Prostate gland (tissue), 2 donors: Measurements from ENCODE around the gene RTN4RL1. TPM values are rescaled to one million over a fixed set of nuclear protein-coding genes. Genes with fewer than 3 reads are reported as not detected.
A peak's percentile ranks its signal among the peaks of the same experiment; 100 is the strongest.

Experiments
- DNase-seq: peaks from one replicate; pipeline ENCODE4 v3.0.0-alpha.2; 2019; ENCODE audit warnings: low spot score
- H3K27ac ChIP-seq, 2 donors: fragments of 200-600 bp; sonication (generic); 2 replicates each; pipeline ENCODE4 v1.5.1; 2017 to 2019
- H3K27me3 ChIP-seq: fragments of 200-600 bp; sonication (generic); replicated peaks from 2 replicates; pipeline ENCODE4 v1.5.1; 2019; ENCODE audit not compliant: insufficient read depth
- H3K36me3 ChIP-seq, 2 donors: fragments of 200-600 bp; sonication (generic); 1 replicate in 1 of 2; 2 replicates in 1 of 2; pipeline versions ENCODE4 v1.5.1 to v1.8.1; 2017 to 2019
- H3K4me1 ChIP-seq: fragments of 200-600 bp; sonication (generic); replicated peaks from 2 replicates; pipeline ENCODE4 v1.5.1; 2019
- H3K4me3 ChIP-seq, 2 donors: fragments of 200-600 bp; sonication (generic); 2 replicates each; pipeline ENCODE4 v1.5.1; 2017 to 2019
- H3K9me3 ChIP-seq: fragments of 200-600 bp; sonication (generic); 2 replicates; pipeline ENCODE4 v1.5.1; 2017
- CTCF ChIP-seq, 4 experiments: fragments of 200-600 bp in 2 of 4; fragments of 450-650 bp in 2 of 4; sonication (generic) in 2 of 4; IDR thresholded peaks; 1 replicate in 3 of 4; 2 replicates in 1 of 4; pipeline ENCODE4 v1.5.1; 2016 to 2019; ENCODE audit warnings: antibody characterized with exemption in 4 of 4, mild to moderate bottlenecking in 2 of 4, moderate library complexity in 2 of 4
- POLR2A ChIP-seq: fragments of 450-650 bp; IDR thresholded peaks from one replicate; pipeline ENCODE4 v1.6.1; 2016; ENCODE audit warnings: antibody characterized with exemption, mild to moderate bottlenecking
- POLR2AphosphoS5 ChIP-seq: sonication (generic); formaldehyde crosslinking; IDR thresholded peaks from one replicate; pipeline ENCODE4 v1.6.1; 2017; ENCODE audit warnings: antibody characterized with exemption
- WGBS: methylation state at CpG from one replicate; pipeline ENCODE4 v1.1.5; 2018; 5-methylcytosine and 5-hydroxymethylcytosine counted together
- intact Hi-C: fragments of 100-400 bp; cut with DNase I; formaldehyde crosslinking; loops from one replicate; pipeline ENCODE4 v1.14.2; 2022
- total RNA-seq, 2 donors: library from RNA; depleted of rRNA; stranded (reverse); fragments of >200 nt; gene quantifications; one replicate each; pipeline ENCODE4 v1.1.0, GENCODE V29; 2016

RTN4RL1 gene
- total RNA-seq, 2 donors from 2014 or later = 8.3 to 21.5 TPM

GRCh38 chr17:2043785-2044184, 18.7 kb upstream of the RTN4RL1 start:
- H3K27ac ChIP-seq = no peak overlapping the region
- intact Hi-C loops = loop anchor here (5.0 kb wide), 1 partner anchor 136 kb away; no protein-coding TSS in a partner anchor
- no peak for TF ChIP-seq POLR2A
- TF ChIP-seq POLR2AphosphoS5 = no peak
- no peak for TF ChIP-seq CTCF (IDR thresholded peaks at IDR 0.05)
- DNase-seq = no peak
- no peak overlapping the region for H3K4me3 ChIP-seq
- H3K27me3 ChIP-seq = no peaks in the 10 kb centered on the region
- WGBS = 80% methylated on average over 6 of the region's 6 CpGs
- no peaks in the 10 kb centered on the region for H3K36me3 ChIP-seq
- no peaks in the 10 kb centered on the region for H3K9me3 ChIP-seq
- H3K4me1 ChIP-seq = peaks cover 8% of the 10 kb centered on the region

- 75% methylated on average over 5 of the region's 5 CpGs for WGBS
- Histone ChIP-seq H3K27me3 (no peaks in the 10 kb centered on the region), H3K4me1 (peaks cover 8% of the 10 kb centered on the region), H3K4me3 (peak overlapping the region in 1 of 2 donors; percentile 66), H3K27ac (peak overlapping the region; percentile 86 to 89), H3K36me3 (no peaks in the 10 kb centered on the region), H3K9me3 (no peaks in the 10 kb centered on the region)
- TF ChIP-seq CTCF (IDR thresholded peaks at IDR 0.05) (no peak), POLR2AphosphoS5 (no peak), POLR2A (no peak)
- intact Hi-C loops = loop anchor here (5.0 kb wide), 1 partner anchor 136 kb away; no protein-coding TSS in a partner anchor
- DNase-seq = no peak
These were observed 17.8 kb upstream of the RTN4RL1 start for GRCh38 chr17:2042933-2043332.

GRCh38 chr17:2042390-2042847, 17.3 kb upstream of the RTN4RL1 start:
- 10% methylated on average over 15 of the region's 17 CpGs for WGBS
- Histone ChIP-seq H3K36me3 (no peaks in the 10 kb centered on the region), H3K4me3 (peak overlapping the region; percentile 66 to 68), H3K27ac (peak overlapping the region; percentile 86 to 89), H3K27me3 (no peaks in the 10 kb centered on the region), H3K4me1 (peaks cover 8% of the 10 kb centered on the region), H3K9me3 (no peaks in the 10 kb centered on the region)
- intact Hi-C loops = loop anchor here (5.0 kb wide), 1 partner anchor 135 kb away; no protein-coding TSS in a partner anchor
- DNase-seq = no peak
- TF ChIP-seq POLR2A (no peak), CTCF (IDR thresholded peaks at IDR 0.05) (no peak), POLR2AphosphoS5 (no peak)

GRCh38 chr17:2041561-2042389, 16.6 kb upstream of the RTN4RL1 start, which contains the start of gene OVCA2:
OVCA2 (plus strand) TSS chr17:2042022; CDS start chr17:2042048, 26 bp downstream.
- DNase-seq = peak; percentile 94
- Histone ChIP-seq H3K9me3 (no peaks in the 10 kb centered on the region), H3K27me3 (no peaks in the 10 kb centered on the region), H3K4me3 (peak within 1 kb of the TSS; percentile 66 to 68), H3K4me1 (peaks cover 8% of the 10 kb centered on the region), H3K27ac (peak within 1 kb of the TSS; percentile 86 to 89), H3K36me3 (no peaks in the 10 kb centered on the region)
- TF ChIP-seq CTCF (IDR thresholded peaks at IDR 0.05) (peak; percentile 21 to 73 (median 58)), POLR2A (peak; percentile 82), POLR2AphosphoS5 (peak; percentile 98)
- intact Hi-C loops = loop anchor here (5.0 kb wide), 1 partner anchor 134 kb away; no protein-coding TSS in a partner anchor
- WGBS = under 1% methylated on average over 85 of the region's 93 CpGs
